ENCODE results near the gene ZFP91. TPM values are rescaled to one million over a fixed set of nuclear protein-coding genes. Genes with fewer than 3 reads are reported as not detected.

The ZFP91 gene
- total RNA-seq, 4 donors from 2014 or later = 64.9 to 94.8 (median 89.7) TPM

DNA sequence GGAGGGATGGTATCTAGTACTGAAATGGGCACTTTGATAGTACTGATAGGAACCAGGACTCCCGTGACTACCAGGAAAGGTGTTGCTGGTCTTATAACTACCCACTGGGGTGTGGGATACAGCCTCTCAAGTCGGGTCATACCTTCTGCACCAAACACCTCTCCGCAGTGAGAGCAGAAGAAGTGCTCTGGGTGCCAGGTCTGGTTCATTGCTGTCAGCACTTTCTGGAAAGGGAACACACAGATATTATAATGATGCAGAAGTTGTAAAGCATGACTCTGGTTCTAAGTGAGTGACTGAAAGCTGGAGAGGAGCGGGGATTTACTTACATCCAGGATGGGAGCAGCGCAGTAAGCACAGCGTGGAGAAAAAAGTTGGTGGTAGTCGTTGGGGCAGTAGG, 29.2 kb upstream of the ZFP91 start:
- Histone ChIP-seq H3K27ac (no peak overlapping the region), H3K4me3 (no peak overlapping the region), H3K27me3 (no peaks in the 10 kb centered on the region), H3K4me1 (no peaks in the 10 kb centered on the region), H3K9me3 (no peaks in the 10 kb centered on the region), H3K36me3 (peaks cover 6 to 100% of the 10 kb centered on the region in 2 donors)
- ATAC-seq = no peak
- TF ChIP-seq CTCF (IDR thresholded peaks at IDR 0.05) = no peak
- TF ChIP-seq POLR2A (IDR thresholded peaks at IDR 0.05) = no peak
- no peak for TF ChIP-seq POLR2AphosphoS5 (IDR thresholded peaks at IDR 0.05)
- no peak for TF ChIP-seq EP300 (IDR thresholded peaks at IDR 0.05)
- 91 to 96% methylated on average over 5 of the region's 7 CpGs for WGBS, 2 donors (ENCODE audit: low coverage in 1 of 2)

- H3K36me3 ChIP-seq = peaks cover 0 to 45% of the 10 kb centered on the region in 2 donors
- H3K9me3 ChIP-seq = no peaks in the 10 kb centered on the region
- TF ChIP-seq CTCF (IDR thresholded peaks at IDR 0.05) (no peak), POLR2A (IDR thresholded peaks at IDR 0.05) (no peak), EP300 (IDR thresholded peaks at IDR 0.05) (no peak), POLR2AphosphoS5 (IDR thresholded peaks at IDR 0.05) (no peak)
- ATAC-seq = no peak
- H3K27me3 ChIP-seq = no peaks in the 10 kb centered on the region
- H3K4me1 ChIP-seq = no peaks in the 10 kb centered on the region
- 39 to 70% methylated on average over 2 of the region's 2 CpGs for WGBS, 2 donors (ENCODE audit: low coverage in 1 of 2)
- no peak overlapping the region for H3K27ac ChIP-seq
- no peak overlapping the region for H3K4me3 ChIP-seq
Observed at GRCh38 chr11:58560842-58561241, 18.0 kb upstream of the ZFP91 start.

DNA sequence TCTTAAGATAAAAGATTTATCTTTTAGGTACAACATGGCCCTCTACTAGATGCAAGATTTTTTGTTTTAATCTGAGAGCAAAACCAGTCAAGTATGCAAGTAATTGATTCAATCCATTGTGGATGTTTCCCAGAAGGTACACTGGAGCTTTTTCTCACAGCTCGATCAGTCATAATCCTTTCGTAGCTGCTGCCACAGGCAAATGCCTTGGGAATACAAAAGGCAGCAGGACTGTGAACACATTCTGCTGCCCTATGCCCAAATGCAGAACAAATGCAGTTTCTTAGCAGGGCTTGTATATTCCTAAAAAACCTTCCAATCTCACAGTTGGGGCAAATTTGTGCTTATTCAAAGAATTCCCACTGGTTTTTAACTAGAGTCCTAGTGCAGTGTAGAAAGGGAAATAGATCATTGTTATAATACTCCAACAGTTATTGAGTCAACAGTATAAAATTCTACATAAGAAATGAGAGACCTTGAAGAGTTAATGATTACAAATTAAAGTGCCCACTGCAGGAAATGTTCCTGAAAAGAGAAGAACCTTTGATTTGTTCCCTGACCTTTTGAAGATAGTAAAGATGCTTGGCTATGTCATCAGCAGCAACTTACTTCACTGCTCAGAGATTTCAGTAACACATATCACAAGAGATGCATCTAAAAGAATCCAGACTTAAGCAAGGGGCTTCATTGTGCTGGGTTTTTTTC, 17.3 kb upstream of the ZFP91 start:
- Histone ChIP-seq H3K27me3 (no peaks in the 10 kb centered on the region), H3K36me3 (peaks cover 0 to 49% of the 10 kb centered on the region in 2 donors), H3K27ac (no peak overlapping the region), H3K9me3 (no peaks in the 10 kb centered on the region), H3K4me3 (no peak overlapping the region), H3K4me1 (no peaks in the 10 kb centered on the region)
- ATAC-seq = no peak
- TF ChIP-seq EP300 (IDR thresholded peaks at IDR 0.05) (no peak), POLR2A (IDR thresholded peaks at IDR 0.05) (no peak), CTCF (IDR thresholded peaks at IDR 0.05) (no peak), POLR2AphosphoS5 (IDR thresholded peaks at IDR 0.05) (no peak)
- 69 to 85% methylated on average over 2 of the region's 2 CpGs for WGBS, 2 donors (ENCODE audit: low coverage in 1 of 2)

DNA sequence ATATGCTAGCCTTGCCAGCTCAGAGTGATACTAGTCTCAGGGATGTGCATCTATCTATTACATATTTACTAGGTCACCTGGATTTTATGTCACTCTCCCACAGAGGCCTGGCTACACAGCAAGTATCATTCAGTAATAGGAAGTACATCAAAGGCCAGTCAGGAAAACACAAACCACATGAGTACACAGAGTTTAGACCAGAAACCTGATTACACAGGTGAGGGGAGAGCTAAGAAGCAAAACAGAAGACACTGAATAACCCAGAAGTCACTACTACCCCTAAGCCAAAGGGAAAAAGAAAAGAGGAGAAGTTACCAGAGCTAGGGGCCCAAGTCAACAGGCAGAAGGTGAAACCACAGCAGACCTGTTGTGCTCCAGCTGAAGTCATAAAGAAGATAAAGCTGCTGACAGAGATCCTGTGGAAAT, 16.5 kb upstream of the ZFP91 start:
- H3K27ac ChIP-seq = no peak overlapping the region
- no peaks in the 10 kb centered on the region for H3K9me3 ChIP-seq
- no peaks in the 10 kb centered on the region for H3K27me3 ChIP-seq
- no peak for ATAC-seq
- no peak for TF ChIP-seq POLR2A (IDR thresholded peaks at IDR 0.05)
- TF ChIP-seq CTCF (IDR thresholded peaks at IDR 0.05) = no peak
- TF ChIP-seq POLR2AphosphoS5 (IDR thresholded peaks at IDR 0.05) = no peak
- no peak for TF ChIP-seq EP300 (IDR thresholded peaks at IDR 0.05)
- no peaks in the 10 kb centered on the region for H3K4me1 ChIP-seq
- no peak overlapping the region for H3K4me3 ChIP-seq
- H3K36me3 ChIP-seq = peaks cover 0 to 57% of the 10 kb centered on the region in 2 donors

DNA sequence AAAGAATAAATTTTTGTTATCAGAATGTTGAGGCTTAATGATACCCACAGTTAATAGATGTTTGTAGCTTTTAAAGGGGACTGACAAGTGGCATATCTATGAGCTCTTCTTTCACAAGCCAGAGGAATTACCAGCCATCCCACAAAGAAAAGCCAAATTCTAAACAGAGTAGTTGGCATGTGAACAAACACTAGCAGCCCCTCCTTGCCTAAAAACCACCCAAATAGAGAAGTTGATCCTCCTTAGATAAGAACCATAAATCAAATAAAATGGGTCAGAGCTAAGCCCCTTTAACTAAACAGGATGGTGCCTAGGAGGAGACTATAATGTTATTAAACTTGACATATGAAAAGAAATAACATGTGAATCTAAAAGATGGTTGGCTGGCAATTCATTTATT, 14.6 kb upstream of the ZFP91 start:
- no peak for ATAC-seq

More for the DNA sequence above, 14.6 kb upstream of the ZFP91 start:
- no peaks in the 10 kb centered on the region for H3K27me3 ChIP-seq
- TF ChIP-seq CTCF (IDR thresholded peaks at IDR 0.05) = no peak
- TF ChIP-seq POLR2AphosphoS5 (IDR thresholded peaks at IDR 0.05) = no peak
- no peak for TF ChIP-seq POLR2A (IDR thresholded peaks at IDR 0.05)
- TF ChIP-seq EP300 (IDR thresholded peaks at IDR 0.05) = no peak
- no peak overlapping the region for H3K27ac ChIP-seq
- H3K4me1 ChIP-seq = peaks cover 0 to 7% (median 0%) of the 10 kb centered on the region in 3 donors
- no peaks in the 10 kb centered on the region for H3K9me3 ChIP-seq
- H3K36me3 ChIP-seq = peaks cover 0 to 73% of the 10 kb centered on the region in 2 donors
- no peak overlapping the region for H3K4me3 ChIP-seq
